Colon (tissue), 2 donors: ENCODE data around the gene FRYL.
"Not testable (repeated sequence)": the region's sequence is repeated elsewhere in the genome, so short reads cannot be mapped to it uniquely, and the experiment has no call there.

Experiments used
- FAIRE-seq: peaks from 2 replicates; lab custom pipeline; 2012; peaks lifted over from hg19 to GRCh38; lab: Jason Lieb, UNC
- donor health status: control.
- donor health status: control.

The FRYL gene

GRCh38 chr4:48785302-48785701 is 5.2 kb upstream of the FRYL start:
- FAIRE-seq: no peak

GRCh38 chr4:48781968-48782367 is 1.9 kb upstream of the FRYL start:
- FAIRE-seq: no peak

- no peak for FAIRE-seq
Measured at GRCh38 chr4:48780865-48781214, 761 bp upstream of the FRYL start.

- no peak for FAIRE-seq
Measured at GRCh38 chr4:48779095-48779997, 733 bp downstream of the FRYL start.

GRCh38 chr4:48778431-48779094 is 1.5 kb downstream of the FRYL start:
- FAIRE-seq: no peak

GRCh38 chr4:48777739-48778138 is 2.3 kb downstream of the FRYL start:
- FAIRE-seq: no peak

GRCh38 chr4:48774760-48775710 is 5.0 kb downstream of the FRYL start:
- FAIRE-seq: no peak

- FAIRE-seq: no peak
Measured at GRCh38 chr4:48772556-48772955, 7.5 kb downstream of the FRYL start.

GRCh38 chr4:48767055-48767929 is 12.8 kb downstream of the FRYL start:
- FAIRE-seq: no peak

GRCh38 chr4:48766131-48766792 is 13.8 kb downstream of the FRYL start:
- no peak for FAIRE-seq

GRCh38 chr4:48762408-48762807 is 17.7 kb downstream of the FRYL start:
- FAIRE-seq: no peak

- no peak for FAIRE-seq
Measured at GRCh38 chr4:48761286-48761685, 18.8 kb downstream of the FRYL start.

- not testable (repeated sequence) for FAIRE-seq
Measured at GRCh38 chr4:48758703-48759102, 21.4 kb downstream of the FRYL start.

GRCh38 chr4:48756689-48757220 is 23.3 kb downstream of the FRYL start:
- no peak for FAIRE-seq

GRCh38 chr4:48755281-48755680 is 24.8 kb downstream of the FRYL start:
- FAIRE-seq: no peak

- no peak for FAIRE-seq
Measured at GRCh38 chr4:48753159-48753558, 26.9 kb downstream of the FRYL start.

- FAIRE-seq: no peak
Measured at GRCh38 chr4:48752726-48753125, 27.4 kb downstream of the FRYL start.

- no peak for FAIRE-seq
Measured at GRCh38 chr4:48752246-48752645, 27.8 kb downstream of the FRYL start.

- no peak for FAIRE-seq
Measured at GRCh38 chr4:48748949-48749596, 31.0 kb downstream of the FRYL start.
